Endothelial cell of umbilical vein (primary cell): ENCODE data around the gene KDM4D. TPM values are rescaled to one million over a fixed set of nuclear protein-coding genes. Genes with fewer than 3 reads are reported as not detected.

ENCODE experiments used
- BruUV-seq: library from RNA; stranded (reverse); fragments of 400-500 nt; replicated peaks from 2 replicates; lab custom pipeline; 2021; lab: Mats Ljungman, UMichigan
- CTCF ChIA-PET: fragments of 300-600, 350-600 bp; sonication (Branson Sonifier 250); formaldehyde crosslinking; loops from one replicate; lab custom pipeline; 2021; ENCODE audit warnings: antibody characterized with exemption, inconsistent platforms; lab: Charles Lee
- POLR2A ChIA-PET: fragments of 300-600, 350-600 bp; sonication (Branson Sonifier 250); formaldehyde crosslinking; loops from one replicate; lab custom pipeline; 2021; ENCODE audit warnings: antibody characterized with exemption, inconsistent platforms; lab: Charles Lee
- DNase-seq: peaks from one replicate; pipeline ENCODE4 v3.0.0-alpha.2; 2011; ENCODE audit warnings: low read depth, low spot score
- FAIRE-seq: peaks from 2 replicates; lab custom pipeline; 2011; peaks lifted over from hg19 to GRCh38; lab: Jason Lieb, UNC
- H2AFZ ChIP-seq: 2 replicates; pipeline ENCODE4 v1.6.0; 2012; ENCODE audit warnings: low read depth, low read length, control low read depth, inconsistent platforms
- H3K27ac ChIP-seq: 2 replicates; pipeline ENCODE4 v1.5.1; 2011; ENCODE audit warnings: low read depth, mild to moderate bottlenecking, control low read depth, low read length, moderate library complexity; ENCODE audit not compliant: insufficient read depth
- H3K27me3 ChIP-seq, 2 experiments: 2 replicates each; pipeline versions ENCODE4 v1.6.0 to v1.6.1; 2011; ENCODE audit warnings: low read length in 2 of 2, mixed read lengths in 1 of 2; ENCODE audit not compliant: control insufficient read depth in 2 of 2, insufficient read depth in 2 of 2
- H3K36me3 ChIP-seq, 2 experiments: 2 replicates in 1 of 2; 3 replicates in 1 of 2; pipeline ENCODE4 v1.5.1; 2011; ENCODE audit warnings: low read length in 2 of 2, mild to moderate bottlenecking in 1 of 2, moderate library complexity in 1 of 2; ENCODE audit not compliant: control insufficient read depth in 2 of 2, insufficient read depth in 2 of 2; ENCODE audit errors: extremely low read depth in 1 of 2
- H3K4me1 ChIP-seq: 3 replicates; pipeline ENCODE4 v1.5.1; 2011; ENCODE audit warnings: mild to moderate bottlenecking, low read length; ENCODE audit not compliant: control insufficient read depth, insufficient read depth; ENCODE audit errors: extremely low read depth
- H3K4me2 ChIP-seq: 2 replicates; pipeline ENCODE4 v1.6.1; 2011; ENCODE audit warnings: low read length, control low read depth, mixed read lengths; ENCODE audit not compliant: insufficient read depth
- H3K4me3 ChIP-seq, 3 experiments: fragments of 200-600 bp in 1 of 3; sonication (generic), shearing (Covaris generic) in 1 of 3; replicated peaks in 1 of 3; 2 replicates each; pipeline ENCODE4 v1.5.1; 2011 to 2016; ENCODE audit warnings: control low read depth in 3 of 3, low read length in 3 of 3, mild to moderate bottlenecking in 2 of 3, inconsistent platforms in 1 of 3, low read depth in 1 of 3, moderate library complexity in 1 of 3; ENCODE audit not compliant: insufficient read depth in 1 of 3
- H3K79me2 ChIP-seq: 2 replicates; pipeline ENCODE4 v1.6.0; 2012; ENCODE audit warnings: low read length, inconsistent platforms; ENCODE audit not compliant: control insufficient read depth, insufficient read depth
- H3K9ac ChIP-seq: replicated peaks from 2 replicates; pipeline ENCODE3; 2011; ENCODE audit warnings: low read length, control low read depth; ENCODE audit not compliant: insufficient read depth; ENCODE audit errors: extremely low read depth
- H3K9me1 ChIP-seq: replicated peaks from 3 replicates; pipeline ENCODE4 v1.6.0; 2011; ENCODE audit warnings: mild to moderate bottlenecking, low read length; ENCODE audit not compliant: control insufficient read depth, insufficient read depth; ENCODE audit errors: extremely low read depth
- H3K9me3 ChIP-seq: replicated peaks from 2 replicates; pipeline ENCODE4 v1.5.1; 2012; ENCODE audit warnings: low read length, inconsistent platforms; ENCODE audit not compliant: control insufficient read depth, insufficient read depth
- H4K20me1 ChIP-seq: replicated peaks from 2 replicates; pipeline ENCODE3; 2011; ENCODE audit warnings: mild to moderate bottlenecking, low read length; ENCODE audit not compliant: control insufficient read depth, insufficient read depth; ENCODE audit errors: extremely low read depth
- CTCF ChIP-seq, 2 donors: IDR thresholded peaks; 1 replicate in 1 of 2; 2 replicates in 1 of 2; pipeline ENCODE4 v1.5.1; 2011; ENCODE audit warnings: low read length in 2 of 2, mild to moderate bottlenecking in 2 of 2, moderate library complexity in 2 of 2, control low read depth in 1 of 2, inconsistent platforms in 1 of 2, low read depth in 1 of 2; ENCODE audit not compliant: insufficient read depth in 1 of 2; ENCODE audit errors: extremely low read depth in 1 of 2
- EZH2 ChIP-seq: IDR thresholded peaks from 2 replicates; pipeline ENCODE4 v1.6.1; 2012; ENCODE audit warnings: borderline replicate concordance, low read depth, mild to moderate bottlenecking, moderate library complexity, low read length, inconsistent platforms; ENCODE audit not compliant: severe bottlenecking
- FOS ChIP-seq: IDR thresholded peaks from 2 replicates; pipeline ENCODE4 v1.6.1; 2011; ENCODE audit warnings: mild to moderate bottlenecking, low read length, moderate library complexity, borderline replicate concordance; ENCODE audit not compliant: insufficient read depth
- GATA2 ChIP-seq: IDR thresholded peaks from 2 replicates; pipeline ENCODE4 v1.7.0; 2011; ENCODE audit warnings: low read depth, mild to moderate bottlenecking, moderate library complexity, mixed read lengths, low read length; ENCODE audit not compliant: insufficient read length, insufficient read depth
- JUN ChIP-seq: IDR thresholded peaks from 2 replicates; pipeline ENCODE4 v1.6.1; 2011; ENCODE audit warnings: borderline replicate concordance, low read depth; ENCODE audit not compliant: insufficient read length, insufficient read depth
- MYC ChIP-seq: IDR thresholded peaks from one replicate; pipeline ENCODE4 v1.6.1; 2011; ENCODE audit warnings: mild to moderate bottlenecking, low read depth, low read length
- POLR2A ChIP-seq: IDR thresholded peaks from 2 replicates; pipeline ENCODE4 v1.6.1; 2012; ENCODE audit warnings: low read depth, mild to moderate bottlenecking, control low read depth, low read length
- POLR2AphosphoS5 ChIP-seq: IDR thresholded peaks from 2 replicates; pipeline ENCODE4 v1.6.1; 2012; ENCODE audit warnings: low read depth, mild to moderate bottlenecking, control low read depth, low read length, moderate library complexity; ENCODE audit not compliant: insufficient read depth
- dilution Hi-C: fragments of 300-500 bp; cut with MboI; formaldehyde crosslinking; loops from one replicate; pipeline ENCODE4 v1.15.0; 2019; ENCODE audit warnings: low sequenced_read_pairs; ENCODE audit not compliant: extremely low pct_ligation_motif_present
- intact Hi-C: fragments of 100-400 bp; cut with micrococcal nuclease; formaldehyde crosslinking; loops from one replicate; pipeline ENCODE4 v1.10.0; 2022
- polyA plus RNA-seq, 4 experiments: library from polyadenylated mRNA; depleted of rRNA in 3 of 4; stranded (reverse) in 3 of 4; unstranded in 1 of 4; fragments of >200 nt; gene quantifications; 2 replicates each; pipeline versions ENCODE4 v1.2.1 to v1.2.3, GENCODE V29; 2011 to 2012; ENCODE audit warnings: missing spikeins in 1 of 4
- total RNA-seq: library from RNA; stranded (reverse); gene quantifications from 2 replicates; pipeline ENCODE4 v1.2.3, GENCODE V29; 2021
- TF ChIP-seq, protein P1 (sequence below): IDR thresholded peaks from 2 replicates; pipeline ENCODE4 v1.6.1; 2011; ENCODE audit not compliant: insufficient read depth, insufficient read length

Gene KDM4D
- total and polyA plus RNA-seq, 2 donors (not counting 3 experiments of a cell fraction or from before 2014, with no cell fraction given) = 1.0 to 1.3 TPM

DNA sequence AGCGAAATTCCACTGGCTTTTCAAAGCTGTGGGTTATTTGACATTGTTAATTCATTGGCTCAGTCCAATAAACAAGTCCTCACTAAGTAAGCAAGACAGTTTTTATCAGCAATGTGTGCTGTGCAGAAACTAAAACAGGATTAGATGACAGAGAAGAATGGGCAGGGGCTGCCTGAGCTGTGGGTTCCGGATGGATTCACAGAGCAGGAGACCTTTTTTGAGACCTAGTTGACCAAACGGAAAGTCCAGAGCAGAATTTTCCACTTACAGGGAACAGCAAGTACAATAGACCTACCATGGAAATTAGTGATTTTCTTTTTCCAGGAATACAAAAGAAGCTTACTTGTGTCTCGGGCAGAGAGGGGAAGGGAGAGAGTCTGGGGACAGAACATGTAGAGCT lies 70.5 kb downstream of the KDM4D start:
- Histone ChIP-seq H3K9me1 (no peaks in the 10 kb centered on the region), H3K4me2 (no peak overlapping the region), H3K79me2 (no peaks in the 10 kb centered on the region), H3K27me3 (peaks cover 16 to 40% of the 10 kb centered on the region in 2 experiments), H2AFZ (no peak overlapping the region), H3K36me3 (no peaks in the 10 kb centered on the region), H3K4me3 (no peak overlapping the region), H3K27ac (no peak overlapping the region), H3K4me1 (no peaks in the 10 kb centered on the region), H3K9ac (no peak overlapping the region), H3K9me3 (no peaks in the 10 kb centered on the region), H4K20me1 (no peaks in the 10 kb centered on the region)
- TF ChIP-seq POLR2A (no peak), EZH2 (no peak)
- no peak for FAIRE-seq
- dilution Hi-C loops = no loop called here
- DNase-seq = no peak
- no TSS peak for BruUV-seq
- ChIA-PET CTCF (interaction anchor here (0.6 to 1.0 kb wide), 2 partner anchors 23 kb away, joined by 3 read pairs; partner anchors contain the start of gene SRSF8), POLR2A (no interaction called here)
- intact Hi-C loops = no loop called here

DNA sequence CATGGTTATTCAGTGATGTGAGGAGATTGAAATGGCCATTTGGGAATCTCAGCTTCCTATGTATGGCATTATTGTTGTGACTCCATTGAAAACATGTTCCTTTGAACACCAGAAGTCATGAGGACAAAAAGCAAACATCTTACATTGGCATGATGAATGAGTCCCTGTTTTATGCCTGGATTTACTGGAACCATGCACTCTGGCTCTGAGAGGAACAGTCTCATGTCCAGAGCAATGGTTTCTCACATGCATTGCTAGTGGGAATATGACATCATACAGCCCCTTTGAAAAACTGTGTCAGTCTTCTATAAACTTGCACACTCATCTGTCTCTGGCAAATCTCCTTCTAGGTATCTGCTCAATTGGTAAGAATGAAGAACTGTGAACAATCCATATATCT lies 72.3 kb downstream of the KDM4D start:
- Histone ChIP-seq H3K4me2 (no peak overlapping the region), H4K20me1 (no peaks in the 10 kb centered on the region), H3K9me1 (no peaks in the 10 kb centered on the region), H3K27me3 (peaks cover 16 to 40% of the 10 kb centered on the region in 2 experiments), H3K4me1 (no peaks in the 10 kb centered on the region), H3K9me3 (no peaks in the 10 kb centered on the region), H3K4me3 (no peak overlapping the region), H3K9ac (no peak overlapping the region), H3K27ac (no peak overlapping the region), H3K79me2 (no peaks in the 10 kb centered on the region), H3K36me3 (no peaks in the 10 kb centered on the region), H2AFZ (no peak overlapping the region)
- ChIA-PET CTCF (interaction anchor here (1.2 kb wide), 1 partner anchor 12 kb away, joined by 3 read pairs; no protein-coding TSS in a partner anchor), POLR2A (interaction anchor here (1.3 kb wide), 1 partner anchor 22 kb away, joined by 4 read pairs; no protein-coding TSS in a partner anchor)
- BruUV-seq = no TSS peak
- dilution Hi-C loops (no loop called here), intact Hi-C loops (no loop called here)
- TF ChIP-seq MYC (no peak), FOS (no peak), EZH2 (no peak), JUN (no peak), CTCF (IDR thresholded peaks at IDR 0.05; ENCODE audit: extremely low read depth in 1 of 2, insufficient read depth in 1 of 2, low read depth in 1 of 2, low read length in 2 of 2) (no peak), POLR2AphosphoS5 (no peak), GATA2 (no peak), POLR2A (no peak)
- TF ChIP-seq, protein P1, sequence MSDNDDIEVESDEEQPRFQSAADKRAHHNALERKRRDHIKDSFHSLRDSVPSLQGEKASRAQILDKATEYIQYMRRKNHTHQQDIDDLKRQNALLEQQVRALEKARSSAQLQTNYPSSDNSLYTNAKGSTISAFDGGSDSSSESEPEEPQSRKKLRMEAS = no peak
- DNase-seq = no peak
- FAIRE-seq = no peak
